Ectodermal cell (in vitro differentiated cells): Measurements from ENCODE around the gene HOXC4.
"Not testable (repeated sequence)": the region's sequence is repeated elsewhere in the genome, so short reads cannot be mapped to it uniquely, and the experiment has no call there.

Source experiments
- H3K27ac ChIP-seq: 2 replicates; pipeline ENCODE4 v1.7.0; 2013; ENCODE audit warnings: mild to moderate bottlenecking, low read depth, low read length; ENCODE audit not compliant: insufficient read depth, poor library complexity, severe bottlenecking
- H3K27me3 ChIP-seq: 2 replicates; pipeline ENCODE4 v1.7.0; 2013; ENCODE audit warnings: mild to moderate bottlenecking, low read length; ENCODE audit not compliant: insufficient read depth, control insufficient read depth, poor library complexity, severe bottlenecking
- H3K36me3 ChIP-seq: one replicate; pipeline ENCODE4 v1.7.0; 2013; ENCODE audit warnings: low read length; ENCODE audit not compliant: control insufficient read depth, insufficient read depth
- H3K4me1 ChIP-seq: one replicate; pipeline ENCODE4 v1.7.0; 2013; ENCODE audit warnings: low read length; ENCODE audit not compliant: control insufficient read depth, insufficient read depth
- H3K4me3 ChIP-seq: 2 replicates; pipeline ENCODE4 v1.7.0; 2013; ENCODE audit warnings: low read depth, low read length, control low read depth; ENCODE audit not compliant: insufficient read depth
- H3K9me3 ChIP-seq: 2 replicates; pipeline ENCODE4 v1.7.0; 2013; ENCODE audit warnings: mild to moderate bottlenecking, low read length, moderate library complexity; ENCODE audit not compliant: control insufficient read depth
- WGBS, 2 experiments: methylation state at CpG; one replicate each; pipeline ENCODE4 v1.1.7; 2013; ENCODE audit warnings: missing lambda C conversion rate in 2 of 2; 5-methylcytosine and 5-hydroxymethylcytosine counted together

HOXC4 gene

DNA sequence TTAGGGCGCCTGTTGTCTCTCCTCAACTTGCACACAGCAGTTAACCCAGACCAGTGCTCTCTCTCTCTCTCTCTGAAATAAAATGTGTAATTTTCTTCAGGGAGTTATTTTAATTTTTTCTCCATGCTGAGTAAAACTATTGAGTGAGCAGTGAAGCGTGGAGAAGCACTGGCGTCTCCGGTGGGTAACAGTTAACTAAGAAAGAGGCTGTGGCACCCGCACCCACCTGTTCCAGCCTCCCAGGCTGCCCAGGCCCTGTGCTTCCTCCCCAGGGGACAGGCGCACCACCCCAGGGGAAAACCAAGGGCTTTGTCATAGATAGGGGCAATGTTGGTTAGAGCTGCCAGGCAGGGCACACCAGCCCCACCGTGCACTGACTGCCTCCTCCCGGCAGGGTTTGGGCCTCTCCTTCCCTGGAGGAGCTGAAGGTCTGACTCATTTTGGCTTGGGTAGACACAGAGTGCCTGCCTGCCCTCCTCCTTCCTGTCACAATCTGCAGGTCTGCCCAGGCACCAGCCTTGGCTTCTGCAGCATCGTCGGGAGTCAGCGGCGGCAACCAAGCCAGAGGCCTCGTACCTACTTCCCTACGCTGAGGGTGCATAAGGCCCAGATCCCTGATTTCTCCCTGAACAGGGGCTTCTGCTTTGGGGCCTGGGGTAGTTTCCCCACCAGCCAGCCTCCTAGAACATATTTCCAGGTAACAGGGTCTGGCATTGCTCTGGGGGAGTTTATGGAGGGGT is 16.8 kb upstream of the HOXC4 start:
- 49% methylated on average over 14 of the region's 14 CpGs for WGBS, 2 experiments

DNA sequence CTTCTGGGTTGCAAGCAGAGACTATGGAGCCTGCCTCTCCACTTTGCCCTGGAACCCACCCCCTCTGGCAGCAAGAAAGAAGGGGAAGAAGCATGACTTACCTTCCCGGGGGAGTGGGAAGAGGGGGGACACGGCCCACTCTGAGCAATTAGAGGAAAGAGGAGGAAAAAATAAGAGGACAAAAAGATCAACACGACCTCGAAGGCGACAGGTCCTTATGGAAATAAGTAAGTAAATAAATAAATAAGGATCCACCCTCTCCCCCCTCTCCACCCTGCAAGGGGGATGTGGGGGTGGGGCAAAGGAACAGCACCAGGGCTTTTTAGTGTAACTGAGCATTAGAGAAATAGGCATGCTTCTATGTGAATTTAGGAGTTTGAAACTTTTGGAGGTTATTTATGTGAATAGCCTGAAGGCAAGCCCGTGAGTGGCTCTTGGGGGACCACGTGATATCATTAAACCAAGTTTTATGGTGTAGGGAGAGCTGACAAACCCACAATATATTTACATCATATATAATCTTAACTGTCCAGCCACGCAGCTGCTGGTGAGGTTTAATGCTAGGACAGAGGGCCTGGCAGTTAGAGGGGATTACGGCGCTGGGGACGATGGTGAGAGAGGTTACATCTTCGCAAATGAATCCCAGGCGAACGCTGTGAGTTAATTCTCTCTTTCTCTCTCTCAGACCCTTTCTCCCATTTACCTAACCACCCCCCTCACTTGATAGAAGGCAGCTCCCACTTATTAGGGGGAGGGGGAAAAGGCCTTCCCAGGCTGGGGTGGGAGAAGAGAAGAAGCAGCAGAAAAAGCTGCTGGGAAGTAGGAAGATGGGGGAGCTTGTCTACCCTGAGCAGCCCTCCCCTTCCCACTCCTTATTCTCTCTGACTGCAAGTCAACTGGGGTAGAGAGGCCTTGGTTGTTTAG is 16.0 kb upstream of the HOXC4 start:
- Histone ChIP-seq H3K4me1 (peaks cover 3% of the 10 kb centered on the region), H3K4me3 (no peak overlapping the region), H3K9me3 (no peaks in the 10 kb centered on the region), H3K27ac (no peak overlapping the region), H3K27me3 (peaks cover 100% of the 10 kb centered on the region), H3K36me3 (no peaks in the 10 kb centered on the region)
- 26 to 34% methylated on average over 10 to 12 of the region's 14 CpGs for WGBS, 2 experiments

More for the DNA sequence above, 16.8 kb upstream of the HOXC4 start:
- H3K27ac ChIP-seq, result no peak overlapping the region
- H3K4me1 ChIP-seq, result peaks cover 3% of the 10 kb centered on the region
- no peak overlapping the region for H3K4me3 ChIP-seq
- H3K9me3 ChIP-seq, result no peaks in the 10 kb centered on the region
- H3K27me3 ChIP-seq, result peaks cover 100% of the 10 kb centered on the region
- no peaks in the 10 kb centered on the region for H3K36me3 ChIP-seq

DNA sequence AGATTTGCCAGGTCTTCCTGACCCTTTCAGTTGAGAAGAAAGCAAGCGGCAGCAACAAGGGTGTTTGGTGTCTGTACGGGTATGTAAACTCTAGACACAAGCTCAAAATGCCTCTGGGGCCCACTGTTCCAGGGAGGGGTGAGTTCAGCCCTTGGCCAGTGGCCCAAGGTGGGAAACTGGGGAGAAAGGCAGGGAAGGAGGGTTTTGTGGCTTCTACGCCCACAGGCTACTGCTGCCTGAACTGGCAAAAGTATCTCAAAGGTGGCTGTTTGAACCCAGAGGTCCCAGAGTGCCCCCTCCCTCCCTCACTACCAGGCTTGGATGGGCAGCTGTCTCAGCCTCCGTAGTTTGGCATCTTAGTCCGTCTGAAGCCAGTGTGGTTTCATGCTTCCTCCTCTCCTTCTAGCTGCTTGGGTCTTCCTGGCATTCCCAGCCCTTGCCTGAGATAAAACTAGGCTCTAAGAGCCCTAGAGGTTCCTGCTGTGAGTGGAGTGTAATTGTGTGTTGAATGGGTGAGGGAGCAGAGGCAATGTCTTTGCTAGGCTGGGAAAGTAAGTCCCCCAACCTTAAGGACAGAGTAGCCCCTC is 15.3 kb upstream of the HOXC4 start:
- Histone ChIP-seq H3K27ac (no peak overlapping the region), H3K9me3 (no peaks in the 10 kb centered on the region), H3K4me3 (no peak overlapping the region), H3K4me1 (no peaks in the 10 kb centered on the region), H3K36me3 (no peaks in the 10 kb centered on the region), H3K27me3 (peaks cover 100% of the 10 kb centered on the region)
- WGBS, 2 experiments, result 41 to 47% methylated on average over 5 of the region's 5 CpGs

DNA sequence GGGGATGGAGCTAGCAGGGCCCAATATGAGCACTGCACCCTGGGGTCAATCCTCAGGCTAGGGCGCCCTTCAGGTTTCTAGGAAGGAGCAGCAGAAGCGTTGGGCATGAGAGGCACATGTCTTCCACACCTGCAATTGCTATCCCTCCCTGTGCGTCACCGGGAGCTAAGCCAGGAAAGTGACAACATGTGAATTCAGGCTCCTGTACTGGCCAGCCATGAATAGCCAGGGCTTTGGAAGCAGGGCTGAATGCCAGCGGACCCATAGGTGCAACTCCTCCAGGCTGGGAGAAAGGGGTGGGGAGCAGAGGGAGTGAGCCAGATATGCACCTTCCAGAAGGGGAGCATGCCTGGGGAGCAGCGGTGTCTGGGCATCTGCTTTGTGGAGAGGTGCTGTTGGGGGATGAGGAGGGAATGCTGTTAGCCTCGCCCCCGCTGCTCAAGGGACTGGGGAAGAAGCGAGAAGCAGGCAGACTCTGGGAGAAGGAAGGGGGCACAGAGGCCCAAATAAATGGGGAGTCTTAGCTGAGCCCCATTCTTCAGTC is 14.7 kb upstream of the HOXC4 start:
- H3K27ac ChIP-seq, result no peak overlapping the region
- no peaks in the 10 kb centered on the region for H3K9me3 ChIP-seq
- no peak overlapping the region for H3K4me3 ChIP-seq
- no peaks in the 10 kb centered on the region for H3K36me3 ChIP-seq
- peaks cover 100% of the 10 kb centered on the region for H3K27me3 ChIP-seq
- H3K4me1 ChIP-seq, result no peaks in the 10 kb centered on the region
- 19 to 20% methylated on average over 9 of the region's 9 CpGs for WGBS, 2 experiments

DNA sequence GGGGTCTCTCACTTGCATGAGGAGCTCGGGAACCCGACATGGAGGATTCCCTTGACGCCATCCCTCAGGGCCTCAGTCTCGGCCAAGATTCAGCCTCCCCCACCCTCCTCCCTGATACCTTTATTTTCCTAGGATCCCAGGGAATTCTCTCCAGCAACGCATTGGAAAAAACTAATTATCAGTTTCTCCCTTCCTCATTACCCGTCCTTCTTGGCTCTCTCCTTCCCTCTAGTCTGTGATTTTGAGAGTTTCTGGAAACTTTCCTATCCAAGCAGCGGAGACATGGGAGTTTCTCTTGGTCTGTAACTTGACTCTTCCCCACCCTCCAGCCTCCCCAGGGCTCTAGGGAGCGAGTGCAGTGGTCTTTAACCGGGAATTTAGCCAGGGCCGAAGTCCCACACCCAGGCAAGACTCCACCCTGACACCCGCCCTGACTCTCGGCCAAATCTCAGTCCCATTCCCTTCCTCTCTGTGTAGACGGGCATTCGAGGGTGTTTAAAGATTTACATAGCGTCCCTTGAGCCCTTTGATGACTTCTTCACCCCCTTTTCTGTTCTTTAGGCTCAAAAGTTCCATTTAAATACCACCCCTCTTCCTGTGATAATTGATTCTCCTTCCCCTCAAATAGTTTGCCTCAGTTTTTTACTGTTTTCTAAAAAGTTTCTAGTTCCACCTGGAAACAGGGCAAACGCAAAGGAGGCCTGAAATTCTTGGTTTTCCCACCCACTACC is 14.1 kb upstream of the HOXC4 start:
- Histone ChIP-seq H3K27ac (no peak overlapping the region), H3K27me3 (peaks cover 100% of the 10 kb centered on the region), H3K4me3 (no peak overlapping the region), H3K4me1 (no peaks in the 10 kb centered on the region), H3K9me3 (no peaks in the 10 kb centered on the region), H3K36me3 (no peaks in the 10 kb centered on the region)
- 8 to 10% methylated on average over 16 of the region's 16 CpGs for WGBS, 2 experiments

DNA sequence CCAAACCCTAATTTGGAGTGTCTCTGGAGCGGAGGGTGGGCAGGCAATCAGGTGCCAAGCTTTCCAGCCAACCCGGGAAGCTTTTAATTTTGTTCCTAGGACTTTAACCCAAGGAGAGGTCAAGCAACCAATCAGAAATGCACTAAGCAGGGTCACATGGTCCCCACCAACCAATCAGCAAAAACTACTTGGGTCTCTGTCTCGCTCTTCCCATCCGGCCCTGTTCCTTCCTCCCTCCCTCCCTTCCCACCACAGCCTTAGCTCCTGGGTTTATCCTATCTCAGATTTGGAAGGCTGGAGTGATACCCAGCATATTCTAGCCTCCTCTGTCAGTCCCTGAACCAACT is 13.5 kb upstream of the HOXC4 start:
- Histone ChIP-seq H3K4me1 (no peaks in the 10 kb centered on the region), H3K36me3 (no peaks in the 10 kb centered on the region), H3K9me3 (no peaks in the 10 kb centered on the region), H3K27ac (no peak overlapping the region), H3K4me3 (no peak overlapping the region), H3K27me3 (peaks cover 100% of the 10 kb centered on the region)
- WGBS, 2 experiments, result 50 to 53% methylated on average over 4 of the region's 4 CpGs

DNA sequence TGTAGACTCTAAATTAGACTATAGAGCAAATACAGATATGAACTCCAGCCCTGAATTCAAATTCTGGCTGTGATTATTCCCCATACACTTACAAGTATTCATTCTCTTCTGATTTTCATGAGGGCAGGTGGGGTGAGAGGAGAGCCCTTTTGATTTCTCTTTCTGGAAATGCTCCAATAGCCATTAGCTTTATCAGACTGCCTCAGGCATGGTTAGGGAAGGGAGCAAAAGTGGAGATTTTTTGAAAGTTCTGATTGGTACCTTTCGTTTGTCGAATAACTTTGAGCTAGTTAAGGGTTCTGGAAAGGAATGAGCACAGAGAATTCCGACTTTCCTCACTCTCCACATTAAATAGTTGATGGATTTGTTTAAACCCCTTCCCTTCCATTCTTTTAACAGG is 13.0 kb upstream of the HOXC4 start:
- H3K4me1 ChIP-seq, result no peaks in the 10 kb centered on the region
- WGBS, 2 experiments, result 42% methylated on average over 3 of the region's 3 CpGs; no CpG with 5 or more reads in 1 of the 2 experiments
- H3K27me3 ChIP-seq, result peaks cover 100% of the 10 kb centered on the region
- no peak overlapping the region for H3K4me3 ChIP-seq
- H3K9me3 ChIP-seq, result no peaks in the 10 kb centered on the region
- H3K27ac ChIP-seq, result no peak overlapping the region
- no peaks in the 10 kb centered on the region for H3K36me3 ChIP-seq

DNA sequence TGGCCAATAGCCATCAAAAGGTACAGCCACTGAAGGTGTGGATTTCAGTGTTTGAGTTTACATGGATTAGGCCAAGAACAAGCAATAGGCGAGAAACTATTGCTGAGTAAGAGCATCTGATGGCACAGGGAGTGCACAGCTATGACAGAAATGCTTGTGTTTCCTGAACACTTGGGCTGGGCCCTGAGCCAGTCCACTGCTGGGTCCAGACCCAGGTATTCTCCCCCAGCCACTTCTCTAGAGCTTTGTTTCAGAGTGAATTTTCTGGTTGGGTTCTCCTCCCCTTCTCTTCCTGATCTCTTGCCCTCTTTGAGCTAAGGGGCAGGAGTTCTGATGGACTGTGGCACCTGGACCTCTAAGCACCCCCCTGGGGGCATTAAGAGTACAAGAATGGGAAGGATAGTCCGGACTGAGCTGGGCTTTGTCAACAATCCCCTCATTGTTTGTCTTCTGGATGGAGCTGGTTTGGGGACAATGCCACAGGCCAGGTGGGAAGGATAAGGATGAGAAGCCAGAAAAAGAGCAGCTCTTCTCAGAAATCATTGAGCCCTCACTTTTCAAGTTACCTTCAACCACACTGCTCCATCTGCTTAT is 12.4 kb upstream of the HOXC4 start:
- 25 to 29% methylated on average over 2 of the region's 2 CpGs for WGBS, 2 experiments
- H3K36me3 ChIP-seq, result no peaks in the 10 kb centered on the region
- peaks cover 100% of the 10 kb centered on the region for H3K27me3 ChIP-seq
- no peak overlapping the region for H3K27ac ChIP-seq
- no peaks in the 10 kb centered on the region for H3K4me1 ChIP-seq
- no peaks in the 10 kb centered on the region for H3K9me3 ChIP-seq
- no peak overlapping the region for H3K4me3 ChIP-seq

DNA sequence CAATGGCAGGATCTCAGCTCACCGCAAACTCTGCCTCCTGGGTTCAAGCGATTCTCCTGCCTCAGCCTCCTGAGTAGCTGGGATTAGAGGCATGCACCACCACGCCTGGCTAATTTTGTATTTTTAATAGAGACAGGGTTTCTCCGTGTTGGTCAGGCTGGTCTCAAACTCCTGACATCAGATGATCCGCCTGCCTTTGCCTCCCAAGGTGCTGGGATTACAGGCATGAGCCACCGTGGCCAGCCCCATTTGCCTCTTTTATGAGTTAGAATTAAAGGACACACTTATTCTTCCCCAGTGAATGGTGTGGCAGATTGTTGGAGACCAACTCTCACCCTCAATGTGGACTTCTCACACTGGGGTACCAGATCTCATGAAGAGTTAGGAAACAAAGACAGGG is 11.6 kb upstream of the HOXC4 start:
- peaks cover 100% of the 10 kb centered on the region for H3K27me3 ChIP-seq
- H3K36me3 ChIP-seq, H3K4me1 ChIP-seq, H3K4me3 ChIP-seq, H3K27ac ChIP-seq, H3K9me3 ChIP-seq: not testable (repeated sequence)
- WGBS, 2 experiments, result 54 to 55% methylated on average over 6 of the region's 6 CpGs
